K562 (cell line): Measurements from ENCODE around the gene PCAT6.

Experiments used
- CBFB ChIP-seq: sonication (generic); formaldehyde crosslinking; IDR thresholded peaks from 2 replicates; pipeline ENCODE4 v1.4.0; 2020; ENCODE audit warnings: mild to moderate bottlenecking, missing genetic modification reagents
- CHD4 ChIP-seq: fragments of 200-600 bp; sonication (generic); IDR thresholded peaks from 3 replicates; pipeline ENCODE4 v1.6.1; 2012; ENCODE audit warnings: low read depth, mild to moderate bottlenecking, mixed read lengths, low read length, inconsistent platforms; ENCODE audit not compliant: insufficient read depth, insufficient replicate concordance, poor library complexity, severe bottlenecking
- FOXK2 ChIP-seq, 2 experiments: fragments of 450-650 bp; IDR thresholded peaks in 1 of 2; conservative IDR thresholded peaks in 1 of 2; 2 replicates each; pipeline ENCODE4 v1.6.1; 2016; ENCODE audit warnings: low read depth in 2 of 2, mild to moderate bottlenecking in 1 of 2
- FOXM1 ChIP-seq, 2 experiments: fragments of 450-650 bp in 1 of 2; sonication (generic) in 1 of 2; formaldehyde crosslinking in 1 of 2; IDR thresholded peaks; 2 replicates each; pipeline versions ENCODE4 v1.6.1 to v1.9.0; 2017 to 2022; ENCODE audit warnings: low read depth in 2 of 2, mild to moderate bottlenecking in 2 of 2, missing genetic modification reagents in 1 of 2, moderate library complexity in 1 of 2
- GATA2 ChIP-seq: sonication (generic); formaldehyde crosslinking; IDR thresholded peaks from 2 replicates; pipeline ENCODE4 v1.4.0; 2020; ENCODE audit warnings: mild to moderate bottlenecking, missing genetic modification reagents
- POLR2AphosphoS5 ChIP-seq: IDR thresholded peaks from 2 replicates; pipeline ENCODE4 v1.6.1; 2011; ENCODE audit warnings: mild to moderate bottlenecking, low read depth, low read length, moderate library complexity; ENCODE audit not compliant: control insufficient read depth, insufficient read depth

GRCh38 chr1:202788800-202789199 lies 22.0 kb upstream of the PCAT6 start:
- TF ChIP-seq CBFB (CRISPR knock-in tag): no peak
- no peak for TF ChIP-seq CHD4
- no peak for TF ChIP-seq GATA2 (CRISPR knock-in tag)
- TF ChIP-seq FOXM1 (IDR thresholded peaks at IDR 0.05; ENCODE audit: low read depth): no peak
- TF ChIP-seq FOXM1 (CRISPR knock-in tag; IDR thresholded peaks at IDR 0.05; ENCODE audit: low read depth): no peak
- TF ChIP-seq POLR2AphosphoS5: no peak
- TF ChIP-seq FOXK2 (conservative IDR thresholded peaks at IDR 0.05 in 1 of 2, IDR thresholded peaks at IDR 0.05 in 1 of 2; ENCODE audit: low read depth in 2 of 2): no peak
